ENCODE measurements around the gene PCDHGA1.
"Not testable (repeated sequence)": the region's sequence is repeated elsewhere in the genome, so short reads cannot be mapped to it uniquely, and the experiment has no call there.

The PCDHGA1 gene

DNA sequence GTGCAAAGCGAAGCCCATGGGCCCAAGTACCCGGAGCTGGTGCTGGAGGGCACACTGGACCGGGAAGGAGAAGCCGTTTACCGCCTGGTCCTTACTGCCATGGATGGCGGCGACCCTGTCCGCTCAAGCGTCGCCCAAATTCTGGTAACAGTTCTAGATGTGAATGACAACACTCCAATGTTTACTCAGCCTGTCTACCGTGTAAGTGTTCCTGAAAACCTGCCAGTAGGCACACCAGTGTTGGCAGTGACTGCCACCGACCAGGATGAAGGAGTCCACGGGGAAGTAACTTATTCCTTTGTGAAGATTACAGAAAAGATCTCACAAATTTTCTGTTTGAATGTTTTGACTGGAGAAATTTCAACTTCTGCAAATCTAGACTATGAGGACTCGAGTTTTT lies 44.3 kb downstream of the PCDHGA1 start:
- H3K9me3 ChIP-seq (replicated peaks; ENCODE audit: insufficient read depth, low read length), result no peaks in the 10 kb centered on the region
- no peak overlapping the region for H3K27ac ChIP-seq (ENCODE audit: low read length)
- no peaks in the 10 kb centered on the region for H3K4me1 ChIP-seq (ENCODE audit: low read length)
- no peaks in the 10 kb centered on the region for H3F3A ChIP-seq (ENCODE audit: insufficient read depth, low read length)
- H3K27me3 ChIP-seq (replicated peaks; ENCODE audit: insufficient read depth, low read length), result 0 out of 2 replicates have a peak, but pooled peaks cover 3% of the 10 kb centered on the region
- no peak overlapping the region for H3K9ac ChIP-seq (ENCODE audit: low read length)
- H3K9me2 ChIP-seq (replicated peaks; ENCODE audit: insufficient read depth, low read length), result no peaks in the 10 kb centered on the region
- no peaks in the 10 kb centered on the region for H3K36me3 ChIP-seq (replicated peaks; ENCODE audit: insufficient read depth, low read length)
- no peaks in the 10 kb centered on the region for H4K20me1 ChIP-seq (ENCODE audit: insufficient read depth, low read length)
- TF ChIP-seq, protein P1, sequence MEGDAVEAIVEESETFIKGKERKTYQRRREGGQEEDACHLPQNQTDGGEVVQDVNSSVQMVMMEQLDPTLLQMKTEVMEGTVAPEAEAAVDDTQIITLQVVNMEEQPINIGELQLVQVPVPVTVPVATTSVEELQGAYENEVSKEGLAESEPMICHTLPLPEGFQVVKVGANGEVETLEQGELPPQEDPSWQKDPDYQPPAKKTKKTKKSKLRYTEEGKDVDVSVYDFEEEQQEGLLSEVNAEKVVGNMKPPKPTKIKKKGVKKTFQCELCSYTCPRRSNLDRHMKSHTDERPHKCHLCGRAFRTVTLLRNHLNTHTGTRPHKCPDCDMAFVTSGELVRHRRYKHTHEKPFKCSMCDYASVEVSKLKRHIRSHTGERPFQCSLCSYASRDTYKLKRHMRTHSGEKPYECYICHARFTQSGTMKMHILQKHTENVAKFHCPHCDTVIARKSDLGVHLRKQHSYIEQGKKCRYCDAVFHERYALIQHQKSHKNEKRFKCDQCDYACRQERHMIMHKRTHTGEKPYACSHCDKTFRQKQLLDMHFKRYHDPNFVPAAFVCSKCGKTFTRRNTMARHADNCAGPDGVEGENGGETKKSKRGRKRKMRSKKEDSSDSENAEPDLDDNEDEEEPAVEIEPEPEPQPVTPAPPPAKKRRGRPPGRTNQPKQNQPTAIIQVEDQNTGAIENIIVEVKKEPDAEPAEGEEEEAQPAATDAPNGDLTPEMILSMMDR (IDR thresholded peaks at IDR 0.05; ENCODE audit: low read length), result no peak
- TF ChIP-seq EZH2phosphoT487 (IDR thresholded peaks at IDR 0.05; ENCODE audit: low read length), result no peak
- TF ChIP-seq EZH2 (optimal IDR thresholded peaks at IDR 0.05; ENCODE audit: low read depth, low read length), result no peak
- H3K4me2 ChIP-seq (ENCODE audit: low read depth, low read length), result no peak overlapping the region
- H3K79me2 ChIP-seq (ENCODE audit: low read length), result no peaks in the 10 kb centered on the region
- DNase-seq, result no peak
- H3K4me3 ChIP-seq (ENCODE audit: low read length), result no peak overlapping the region
- no peak overlapping the region for H2AFZ ChIP-seq (ENCODE audit: low read length)

DNA sequence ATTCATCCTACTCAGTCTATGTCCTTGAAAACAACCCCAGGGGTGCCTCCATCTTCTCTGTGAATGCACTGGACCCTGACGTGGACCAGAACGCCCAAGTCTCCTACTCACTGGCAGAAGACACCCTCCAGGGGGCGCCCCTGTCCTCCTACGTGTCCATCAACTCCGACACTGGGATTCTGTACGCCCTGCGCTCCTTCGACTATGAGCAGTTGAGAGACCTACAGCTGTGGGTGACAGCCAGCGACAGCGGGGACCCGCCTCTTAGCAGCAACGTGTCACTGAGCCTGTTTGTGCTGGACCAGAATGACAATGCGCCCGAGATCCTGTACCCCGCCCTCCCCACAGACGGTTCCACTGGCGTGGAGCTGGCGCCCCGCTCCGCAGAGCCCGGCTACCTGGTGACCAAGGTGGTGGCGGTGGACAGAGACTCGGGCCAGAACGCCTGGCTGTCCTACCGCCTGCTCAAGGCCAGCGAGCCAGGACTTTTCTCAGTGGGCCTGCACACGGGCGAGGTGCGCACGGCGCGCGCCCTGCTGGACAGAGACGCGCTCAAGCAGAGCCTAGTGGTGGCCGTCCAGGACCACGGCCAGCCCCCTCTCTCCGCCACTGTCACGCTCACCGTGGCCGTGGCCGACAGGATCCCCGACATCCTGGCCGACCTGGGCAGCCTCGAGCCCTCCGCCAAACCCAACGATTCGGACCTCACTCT lies 45.3 kb downstream of the PCDHGA1 start:
- not testable (repeated sequence) for H2AFZ ChIP-seq (ENCODE audit: low read length); H4K20me1 ChIP-seq (ENCODE audit: insufficient read depth, low read length); H3K36me3 ChIP-seq (replicated peaks; ENCODE audit: insufficient read depth, low read length); H3K27me3 ChIP-seq (replicated peaks; ENCODE audit: insufficient read depth, low read length); H3K9ac ChIP-seq (ENCODE audit: low read length); H3K4me2 ChIP-seq (ENCODE audit: low read depth, low read length); H3K27ac ChIP-seq (ENCODE audit: low read length); DNase-seq; H3F3A ChIP-seq (ENCODE audit: insufficient read depth, low read length); H3K79me2 ChIP-seq (ENCODE audit: low read length); H3K4me1 ChIP-seq (ENCODE audit: low read length); H3K9me3 ChIP-seq (replicated peaks; ENCODE audit: insufficient read depth, low read length); H3K9me2 ChIP-seq (replicated peaks; ENCODE audit: insufficient read depth, low read length); H3K4me3 ChIP-seq (ENCODE audit: low read length)

DNA sequence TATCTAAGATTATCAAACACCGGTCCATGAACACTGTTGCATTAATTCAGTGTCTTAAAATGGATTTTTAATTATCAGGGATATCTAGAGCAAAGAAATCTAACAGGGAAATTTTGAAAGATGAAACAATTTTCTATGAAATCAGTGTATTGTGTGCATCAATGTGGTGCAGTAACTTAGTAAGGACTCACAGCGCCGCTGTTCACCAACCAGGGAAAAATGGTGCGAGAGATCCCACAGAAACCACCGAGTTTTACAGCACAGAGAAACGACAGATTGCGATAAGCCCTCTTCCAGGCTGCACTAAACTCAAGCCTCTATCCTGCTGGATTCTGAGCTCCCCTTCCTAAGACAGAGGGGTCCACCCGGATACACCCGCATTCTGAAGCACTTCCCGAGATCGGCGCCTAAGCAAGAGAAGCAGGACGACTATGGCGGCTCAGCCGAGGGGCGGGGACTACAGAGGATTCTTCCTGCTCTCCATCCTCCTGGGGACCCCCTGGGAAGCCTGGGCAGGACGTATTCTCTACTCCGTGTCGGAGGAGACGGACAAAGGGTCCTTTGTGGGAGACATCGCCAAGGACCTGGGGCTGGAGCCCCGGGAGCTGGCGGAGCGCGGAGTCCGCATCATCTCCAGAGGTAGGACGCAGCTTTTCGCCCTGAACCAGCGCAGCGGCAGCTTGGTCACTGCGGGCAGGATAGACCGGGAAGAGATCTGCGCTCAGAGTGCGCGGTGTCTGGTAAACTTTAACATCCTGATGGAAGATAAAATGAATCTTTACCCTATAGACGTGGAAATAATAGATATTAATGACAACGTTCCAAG lies 52.4 kb downstream of the PCDHGA1 start, which contains the start of gene PCDHGA7:
TSS of gene PCDHGA7 (plus strand) at position 274 of the 826 bp plus-strand sequence. CDS start at position 432, 158 bp downstream.
- peak within 1 kb of the TSS; percentile 80 for H3K4me3 ChIP-seq (ENCODE audit: low read length)
- H4K20me1 ChIP-seq (ENCODE audit: insufficient read depth, low read length), result no peaks in the 10 kb centered on the region
- H3K36me3 ChIP-seq (replicated peaks; ENCODE audit: insufficient read depth, low read length), result no peaks in the 10 kb centered on the region
- H3K9me2 ChIP-seq (replicated peaks; ENCODE audit: insufficient read depth, low read length), result no peaks in the 10 kb centered on the region
- peak within 1 kb of the TSS; percentile 66 for H3K4me2 ChIP-seq (ENCODE audit: low read depth, low read length)
- H3K27me3 ChIP-seq (replicated peaks; ENCODE audit: insufficient read depth, low read length), result peaks cover 8% of the 10 kb centered on the region; the same call in 1 of the 2 replicates
- peak; percentile 60 for DNase-seq
- no peaks in the 10 kb centered on the region for H3K79me2 ChIP-seq (ENCODE audit: low read length)
- H3K4me1 ChIP-seq (ENCODE audit: low read length), result no peaks in the 10 kb centered on the region
- no peaks in the 10 kb centered on the region for H3K9me3 ChIP-seq (replicated peaks; ENCODE audit: insufficient read depth, low read length)
- TF ChIP-seq, protein P1 (IDR thresholded peaks at IDR 0.05; ENCODE audit: low read length), result peak; percentile 76
- TF ChIP-seq EZH2 (optimal IDR thresholded peaks at IDR 0.05; ENCODE audit: low read depth, low read length), result no peak
- peak within 1 kb of the TSS; percentile 23; the same call in 1 of the 2 replicates for H3K9ac ChIP-seq (ENCODE audit: low read length)
- no peak within 1 kb of the TSS for H3K27ac ChIP-seq (ENCODE audit: low read length)
- peak within 1 kb of the TSS; percentile 85 for H2AFZ ChIP-seq (ENCODE audit: low read length)
- H3F3A ChIP-seq (ENCODE audit: insufficient read depth, low read length), result no peaks in the 10 kb centered on the region
